Fibroblast of pulmonary artery (primary cell): ENCODE measurements around the gene FSD1L.
"Not testable (repeated sequence)": the region's sequence is repeated elsewhere in the genome, so short reads cannot be mapped to it uniquely, and the experiment has no call there.

Experiments used
- DNase-seq: peaks from one replicate; pipeline ENCODE4 v3.0.0-alpha.2; 2010; ENCODE audit warnings: low read depth
- H3K4me3 ChIP-seq: replicated peaks from 2 replicates; pipeline ENCODE4 v1.5.1; 2011; ENCODE audit warnings: low read depth, mild to moderate bottlenecking, control low read depth, low read length, moderate library complexity
- CTCF ChIP-seq: IDR thresholded peaks from 2 replicates; pipeline ENCODE4 v1.5.1; 2011; ENCODE audit warnings: mild to moderate bottlenecking, control low read depth, low read length, inconsistent platforms; ENCODE audit errors: missing control alignments

Gene FSD1L

GRCh38 chr9:105554042-105554441 lies 106.2 kb downstream of the FSD1L start:
- no peak overlapping the region for H3K4me3 ChIP-seq
- TF ChIP-seq CTCF, result no peak
- DNase-seq, result peak; percentile 68

- H3K4me3 ChIP-seq, result peak within 1 kb of the TSS; percentile 90
- DNase-seq, result peak; percentile 87
- no peak for TF ChIP-seq CTCF
Measured at GRCh38 chr9:105557804-105558610, 110.2 kb downstream of the FSD1L start, which contains the start of gene FKTN. Gene FKTN (plus strand): TSS chr9:105558131. CDS start chr9:105575033, 16,902 bp downstream.

- TF ChIP-seq CTCF, result no peak
- no peak overlapping the region for H3K4me3 ChIP-seq
- DNase-seq, result no peak
Measured at GRCh38 chr9:105572455-105572854, 124.6 kb downstream of the FSD1L start.

GRCh38 chr9:105579952-105580351 lies 132.1 kb downstream of the FSD1L start:
- DNase-seq, H3K4me3 ChIP-seq: not testable (repeated sequence)

GRCh38 chr9:105581550-105581949 lies 133.7 kb downstream of the FSD1L start:
- H3K4me3 ChIP-seq, DNase-seq: not testable (repeated sequence)

GRCh38 chr9:105593145-105593544 lies 145.3 kb downstream of the FSD1L start:
- TF ChIP-seq CTCF, result no peak
- H3K4me3 ChIP-seq, result no peak overlapping the region
- DNase-seq, result no peak
